ENCODE data around the gene IL22RA2. TPM values are rescaled to one million over a fixed set of nuclear protein-coding genes. Genes with fewer than 3 reads are reported as not detected.

The IL22RA2 gene
- total and polyA plus RNA-seq, 2 of the 13 experiments (the other 11 are each of a cell fraction or from before 2014, with no cell fraction given), result not detected

DNA sequence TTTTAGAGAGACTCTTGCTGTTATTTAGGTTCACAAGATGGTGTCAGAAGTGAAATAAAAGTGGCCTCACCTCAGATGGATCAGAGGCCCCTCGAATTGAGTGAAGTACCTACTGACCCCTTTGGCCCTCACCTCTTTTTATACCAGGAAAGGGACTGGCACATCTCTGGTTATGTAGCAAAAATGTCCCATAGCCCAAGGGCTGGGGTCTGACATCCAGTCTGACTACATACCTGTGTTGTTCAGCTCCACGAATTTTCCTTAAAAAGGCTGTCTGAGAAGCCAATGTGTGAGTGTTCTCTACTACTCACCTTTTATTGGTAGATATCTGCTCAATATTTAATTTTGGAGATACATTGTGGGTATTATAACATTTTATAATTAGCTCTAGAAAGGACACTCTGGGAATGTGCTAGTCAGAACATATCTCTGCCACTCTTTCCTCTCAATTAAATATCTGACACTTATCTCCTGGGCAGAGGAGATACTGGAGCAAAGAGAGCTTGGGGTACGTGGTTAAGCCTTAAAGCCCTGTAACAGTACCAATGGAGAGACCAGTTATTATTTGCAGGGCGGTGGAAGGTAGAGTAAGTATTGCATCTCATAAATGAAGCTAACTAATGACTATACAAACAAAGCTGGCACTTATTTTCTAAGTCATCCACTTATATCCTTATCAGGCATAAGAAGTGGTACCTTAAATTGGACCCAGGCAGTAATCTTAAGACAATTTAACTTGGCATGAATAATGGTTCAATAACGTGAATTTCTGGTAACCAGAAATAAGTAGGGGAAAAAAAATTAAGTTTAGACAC is 20.0 kb upstream of the IL22RA2 start:
- Histone ChIP-seq H3K27ac (ENCODE audit: extremely low read length, insufficient read depth, low read length) (no peak overlapping the region), H3K9ac (ENCODE audit: insufficient read depth, low read depth, low read length) (no peak overlapping the region), H3K79me2 (ENCODE audit: insufficient read depth, low read length) (no peaks in the 10 kb centered on the region), H3K36me3 (replicated peaks in 1 of 2; ENCODE audit: control insufficient read depth in 1 of 2, insufficient read depth in 2 of 2, low read length in 2 of 2) (peaks cover 5 to 10% of the 10 kb centered on the region in 2 experiments; a peak in 4 of 5 replicates), H3K4me1 (ENCODE audit: insufficient read depth, low read length) (no peaks in the 10 kb centered on the region), H2AFZ (ENCODE audit: low read length) (no peak overlapping the region), H3K27me3 (ENCODE audit: control insufficient read depth in 1 of 2, insufficient read depth in 2 of 2, low read length in 2 of 2) (no peaks in the 10 kb centered on the region), H3K9me3 (ENCODE audit: low read length) (peaks cover 23% of the 10 kb centered on the region), H3K4me2 (ENCODE audit: low read depth, low read length) (no peak overlapping the region), H3K4me3 (replicated peaks in 1 of 3; ENCODE audit: insufficient read depth in 1 of 3, low read depth in 2 of 3, low read length in 3 of 3) (no peak overlapping the region), H4K20me1 (ENCODE audit: insufficient read depth, low read length) (no peaks in the 10 kb centered on the region)
- CTCF ChIA-PET (ENCODE audit: low intra/inter-chr PET ratio, low total read pairs), result no interaction called here
- intact Hi-C loops (cut with micrococcal nuclease; ENCODE audit: unreplicated experiment), result no loop called here
- ATAC-seq, result no peak
- no peak for DNase-seq (ENCODE audit: low spot score)
- FAIRE-seq, result no peak
- BruUV-seq (replicated peaks), result no TSS peak
- WGBS (ENCODE audit: low lambda C conversion rate), result 33% methylated on average over 5 of the region's 5 CpGs
- in situ Hi-C loops (cut with HindIII; ENCODE audit: extremely low pct_ligation_motif_present, low pct_unique_long_range_greater_than_20kb), result no loop called here
- TF ChIP-seq FOSL1 (CRISPR knock-in tag; IDR thresholded peaks at IDR 0.05; ENCODE audit: borderline replicate concordance), result no peak
- no peak for TF ChIP-seq ZNF329 (CRISPR knock-in tag; IDR thresholded peaks at IDR 0.05; ENCODE audit: low read depth)
- no peak for TF ChIP-seq ZNF766 (CRISPR knock-in tag; IDR thresholded peaks at IDR 0.05; ENCODE audit: borderline replicate concordance)
- TF ChIP-seq, protein P1, sequence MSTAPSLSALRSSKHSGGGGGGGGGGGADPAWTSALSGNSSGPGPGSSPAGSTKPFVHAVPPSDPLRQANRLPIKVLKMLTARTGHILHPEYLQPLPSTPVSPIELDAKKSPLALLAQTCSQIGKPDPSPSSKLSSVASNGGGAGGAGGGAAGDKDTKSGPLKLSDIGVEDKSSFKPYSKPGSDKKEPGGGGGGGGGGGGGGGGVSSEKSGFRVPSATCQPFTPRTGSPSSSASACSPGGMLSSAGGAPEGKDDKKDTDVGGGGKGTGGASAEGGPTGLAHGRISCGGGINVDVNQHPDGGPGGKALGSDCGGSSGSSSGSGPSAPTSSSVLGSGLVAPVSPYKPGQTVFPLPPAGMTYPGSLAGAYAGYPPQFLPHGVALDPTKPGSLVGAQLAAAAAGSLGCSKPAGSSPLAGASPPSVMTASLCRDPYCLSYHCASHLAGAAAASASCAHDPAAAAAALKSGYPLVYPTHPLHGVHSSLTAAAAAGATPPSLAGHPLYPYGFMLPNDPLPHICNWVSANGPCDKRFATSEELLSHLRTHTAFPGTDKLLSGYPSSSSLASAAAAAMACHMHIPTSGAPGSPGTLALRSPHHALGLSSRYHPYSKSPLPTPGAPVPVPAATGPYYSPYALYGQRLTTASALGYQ (CRISPR knock-in tag; IDR thresholded peaks at IDR 0.05), result no peak
- TF ChIP-seq SIX4 (CRISPR knock-in tag; IDR thresholded peaks at IDR 0.05), result no peak
- no peak for TF ChIP-seq MTF1 (CRISPR knock-in tag; IDR thresholded peaks at IDR 0.05)
- no peak for TF ChIP-seq KLF6 (CRISPR knock-in tag; IDR thresholded peaks at IDR 0.05)
- TF ChIP-seq FOXK1 (CRISPR knock-in tag; IDR thresholded peaks at IDR 0.05; ENCODE audit: borderline replicate concordance, low read depth), result no peak
- POLR2A ChIA-PET, result no interaction called here

Data from HepG2 (cell line).